HG03354 (cell line): ENCODE measurements around the gene ACOT7.

ENCODE experiments used
- ATAC-seq: cut with Tn5 transposase; IDR thresholded peaks from one replicate; pipeline ENCODE4 v1.9.1; 2021; ENCODE audit warnings: mild to moderate bottlenecking; ENCODE audit not compliant: unreplicated experiment, poor library complexity, severe bottlenecking

ACOT7 gene

DNA sequence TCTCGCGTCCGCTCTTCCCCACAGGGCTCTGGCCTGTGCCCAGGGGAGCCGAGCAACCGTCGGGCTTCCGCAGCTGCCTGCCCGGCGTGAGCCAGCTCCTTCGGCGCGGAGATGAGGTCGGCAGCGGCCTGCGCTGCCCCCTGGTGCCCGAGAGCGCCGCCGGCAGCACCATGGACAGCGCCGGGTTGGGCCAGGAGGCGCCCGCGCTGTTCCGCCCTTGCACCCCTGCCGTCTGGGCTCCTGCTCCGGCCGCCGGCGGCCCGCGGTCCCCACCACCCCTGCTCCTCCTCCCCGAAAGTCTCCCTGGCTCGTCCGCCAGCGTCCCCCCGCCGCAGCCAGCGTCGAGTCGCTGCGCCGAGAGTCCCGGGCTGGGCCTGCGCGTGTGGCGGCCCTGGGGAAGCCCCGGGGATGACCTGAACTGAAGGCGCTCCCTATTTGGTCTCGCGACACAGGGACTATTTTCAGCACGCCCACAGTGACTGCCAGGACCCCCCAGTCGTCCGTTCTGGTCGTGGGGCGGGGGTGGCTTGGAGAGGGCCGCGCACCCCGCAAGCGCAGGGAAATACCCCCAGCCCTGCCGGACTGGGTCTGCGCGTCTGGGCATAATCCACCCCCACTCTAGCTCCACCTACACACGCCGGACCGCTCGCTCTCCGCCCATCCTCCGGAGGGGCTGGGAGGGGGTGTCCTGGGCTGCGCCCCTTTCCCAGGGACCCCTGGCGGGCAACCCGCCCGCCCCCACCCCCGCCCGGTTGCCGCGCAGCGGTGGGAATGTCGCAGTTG, 148.3 kb downstream of the ACOT7 start:
- ATAC-seq = no peak

DNA sequence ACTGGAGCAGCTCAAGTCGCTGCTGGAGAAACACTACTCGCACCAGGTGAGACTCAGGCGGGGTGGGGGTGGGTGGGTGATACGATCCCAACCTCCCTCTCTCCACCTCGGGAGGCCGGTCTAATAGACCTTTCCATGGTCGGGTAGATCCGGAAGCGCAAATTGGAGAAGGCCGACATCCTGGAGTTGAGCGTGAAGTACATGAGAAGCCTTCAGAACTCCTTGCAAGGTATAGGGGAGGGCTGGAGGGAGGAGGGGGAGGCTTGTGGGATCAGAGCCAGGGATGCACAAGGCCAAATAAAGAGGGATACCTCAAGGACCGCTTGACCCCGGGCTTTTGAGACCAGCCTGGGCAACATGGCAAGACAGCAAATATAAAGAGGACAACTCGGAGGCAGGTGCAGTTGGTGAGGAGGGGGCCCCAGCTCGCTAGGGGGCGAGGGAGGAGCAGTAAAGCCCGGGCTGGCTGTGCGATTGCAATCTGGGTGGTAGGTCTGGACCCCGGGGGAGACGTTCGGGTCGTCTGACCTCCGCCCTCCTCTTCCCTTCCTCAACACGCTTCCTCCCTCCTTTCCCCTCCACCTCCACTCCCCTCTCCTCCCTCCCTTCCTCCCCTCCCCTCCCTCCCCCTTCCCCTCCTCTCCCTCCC, 149.0 kb downstream of the ACOT7 start:
- no peak for ATAC-seq

DNA sequence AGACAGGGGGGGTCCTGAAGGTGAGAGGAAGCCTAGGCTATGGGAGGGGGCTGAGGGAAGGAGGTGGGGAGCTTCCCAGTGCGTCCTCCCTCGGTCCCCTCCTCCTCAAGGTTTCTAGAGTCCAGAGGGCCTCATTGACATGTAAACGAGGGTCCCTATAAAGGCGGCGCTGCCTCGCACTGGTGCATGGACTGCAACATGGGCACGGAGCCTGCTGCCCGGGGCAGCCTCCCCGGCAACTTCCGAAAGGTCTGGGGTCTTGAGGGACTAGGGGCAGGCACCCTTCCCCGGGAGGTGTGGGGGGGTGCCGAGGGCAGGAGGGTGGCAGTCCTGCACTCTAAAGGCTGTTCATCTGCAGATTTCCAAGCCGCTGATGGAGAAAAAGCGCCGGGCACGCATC, 149.6 kb downstream of the ACOT7 start, which contains the start of gene HES3:
Gene HES3 (plus strand): TSS at position 187 of the 400 bp plus-strand sequence. CDS start 187 bp downstream, at position 374.
- no peak for ATAC-seq

DNA sequence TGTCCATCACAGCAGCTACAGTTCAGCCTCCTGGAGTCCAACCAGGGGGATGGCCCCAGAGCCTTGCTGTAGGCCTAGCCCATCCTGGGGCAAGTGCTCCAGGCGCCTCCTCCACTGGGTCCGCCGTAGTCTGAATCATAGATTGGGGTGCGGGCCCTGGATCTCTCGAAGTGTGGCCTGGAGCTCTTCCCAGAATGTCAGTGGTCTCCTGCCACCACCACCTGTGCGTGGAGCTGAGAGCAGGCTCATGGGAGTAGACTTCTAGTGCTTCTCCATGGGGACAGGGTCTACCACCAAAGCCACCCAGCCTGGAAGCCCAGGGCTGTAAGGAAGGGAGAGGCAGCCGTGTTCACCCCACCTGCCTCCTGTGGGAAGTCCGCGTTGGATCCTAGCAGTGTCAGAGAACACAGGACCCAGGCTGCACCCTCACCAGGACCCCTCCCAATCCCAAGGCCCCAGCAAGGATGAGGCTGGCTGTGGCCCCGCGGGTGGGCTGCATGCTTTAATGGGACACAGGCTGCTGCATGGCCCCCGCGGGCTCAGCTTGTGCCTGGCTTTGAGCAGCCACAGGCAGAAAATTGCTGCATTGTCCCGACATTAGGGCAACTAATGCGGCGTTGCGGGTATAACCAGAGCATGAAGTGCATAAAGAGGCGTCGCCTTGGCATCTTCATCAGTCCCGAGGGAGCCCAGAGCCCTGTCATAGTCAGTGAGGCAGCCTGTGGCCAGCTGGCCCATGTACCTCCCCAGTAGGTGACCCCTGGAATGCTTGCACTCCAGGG, 150.3 kb downstream of the ACOT7 start:
- no peak for ATAC-seq

DNA sequence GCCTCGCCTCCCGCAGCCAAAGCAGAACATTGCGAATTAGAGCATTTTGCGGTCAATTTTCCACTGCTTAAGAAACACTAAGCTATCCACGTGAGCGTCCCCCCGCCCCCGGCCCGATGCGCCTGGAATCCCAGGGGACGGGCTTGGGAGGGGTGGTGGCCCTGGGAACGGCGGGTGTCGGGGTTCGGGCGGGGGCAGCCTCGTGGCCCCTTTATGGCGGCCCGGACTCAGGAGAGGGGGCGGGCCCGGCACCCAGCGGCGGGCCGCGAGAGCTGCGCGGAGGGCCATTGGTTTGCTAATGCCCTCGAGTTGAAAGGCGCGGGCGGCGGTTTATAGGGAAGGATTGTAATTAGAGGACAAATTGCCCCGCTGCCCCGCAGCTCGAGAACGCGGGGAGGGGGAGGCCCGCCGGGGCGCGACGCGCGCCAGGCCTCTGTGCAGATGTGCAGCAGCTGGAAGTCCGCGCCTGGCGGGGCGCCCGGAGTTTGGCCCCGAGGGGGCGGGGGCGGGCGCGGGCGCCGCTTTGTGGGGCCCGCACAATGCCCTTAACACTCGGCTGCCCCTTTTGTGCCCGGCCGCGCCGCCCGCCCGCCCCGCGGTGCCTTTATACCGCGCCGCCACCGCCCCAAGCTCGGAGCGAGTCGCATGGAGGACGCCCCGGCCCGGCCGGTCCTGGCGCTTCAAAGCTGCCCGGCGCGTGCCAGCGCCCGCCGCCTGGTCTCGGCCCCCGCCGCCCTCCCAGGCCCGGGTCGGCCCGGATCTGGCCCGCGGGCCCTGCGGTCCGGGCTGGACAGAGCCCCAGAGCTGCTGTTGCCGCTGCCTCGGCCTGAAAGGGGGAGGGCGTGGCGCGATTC, 151.5 kb downstream of the ACOT7 start:
- ATAC-seq = no peak

DNA sequence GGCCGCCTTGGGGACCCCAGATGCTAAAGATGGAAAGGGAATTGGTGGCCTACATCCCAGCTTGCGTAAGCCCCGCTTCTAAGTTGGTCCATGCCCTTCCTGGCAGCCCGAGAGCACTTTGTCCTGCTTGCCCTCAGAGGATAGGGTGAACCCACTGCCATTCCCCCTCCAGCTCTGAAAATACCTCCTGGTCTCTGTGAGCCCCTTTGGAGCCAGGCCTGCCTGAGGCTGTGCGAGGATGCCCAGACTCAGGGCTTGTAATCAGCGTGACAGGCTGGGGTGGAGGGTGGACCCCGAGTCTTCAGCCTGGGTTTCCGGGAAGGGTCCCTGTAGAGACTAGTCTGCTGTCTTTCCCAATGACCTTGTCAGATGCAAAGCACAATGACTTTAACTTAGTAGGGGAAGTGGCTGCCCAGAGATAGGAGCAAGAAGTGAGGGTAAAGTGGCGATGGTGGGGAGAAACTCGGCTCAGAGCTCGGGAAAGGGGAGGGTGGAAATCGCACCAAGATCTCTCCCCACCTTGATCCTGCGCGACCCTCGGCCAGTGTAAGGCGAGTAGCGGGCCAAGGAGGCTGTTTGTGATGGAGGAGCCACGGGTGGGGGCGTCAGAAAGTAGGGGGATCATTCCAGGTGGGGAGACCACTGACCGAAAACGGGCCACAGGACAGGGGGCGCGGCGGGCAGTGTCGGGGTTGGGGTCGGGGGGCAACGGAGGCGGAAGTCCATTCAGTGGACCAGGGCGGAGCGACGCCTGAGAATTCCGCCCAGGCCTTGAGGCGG, 152.3 kb downstream of the ACOT7 start:
- ATAC-seq = no peak

DNA sequence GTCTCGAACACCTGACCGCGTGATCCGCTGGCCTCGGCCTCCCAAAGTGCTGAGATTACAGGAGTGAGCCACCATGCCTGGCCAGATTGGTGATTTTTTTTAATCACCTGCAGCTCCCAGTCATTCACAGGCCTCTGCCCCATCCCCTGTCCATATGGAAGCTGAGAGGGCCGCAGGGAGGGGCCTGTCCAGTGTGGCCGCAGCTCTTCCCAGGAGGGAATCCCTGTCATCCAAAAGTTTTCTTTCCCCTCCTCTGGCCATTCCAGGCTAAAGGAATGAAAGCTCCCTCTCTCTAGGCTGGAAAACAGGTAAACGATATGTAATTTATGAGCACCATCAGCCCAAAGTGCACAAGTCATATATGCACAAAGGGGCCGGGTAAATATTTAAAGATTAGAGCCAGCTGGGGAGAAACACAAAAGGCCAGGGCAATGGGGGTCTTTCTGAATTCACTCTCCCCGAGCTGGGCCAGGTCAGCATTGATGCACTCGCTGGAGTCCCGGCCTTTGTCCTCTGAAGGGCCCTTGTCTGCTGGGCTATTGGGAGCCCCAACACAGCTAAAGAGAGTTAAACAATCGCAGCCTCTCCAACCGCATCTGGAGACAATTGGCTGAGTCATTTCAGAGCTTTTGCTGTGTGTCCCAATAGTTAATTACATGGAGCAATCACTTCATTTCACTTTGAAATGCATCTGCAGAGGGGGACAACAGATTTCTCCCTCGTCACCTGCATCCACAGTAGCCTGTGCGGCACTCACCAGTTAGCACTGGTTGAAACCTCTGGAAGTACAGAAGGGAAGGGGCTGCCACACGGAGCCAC, 153.4 kb downstream of the ACOT7 start:
- no peak for ATAC-seq

DNA sequence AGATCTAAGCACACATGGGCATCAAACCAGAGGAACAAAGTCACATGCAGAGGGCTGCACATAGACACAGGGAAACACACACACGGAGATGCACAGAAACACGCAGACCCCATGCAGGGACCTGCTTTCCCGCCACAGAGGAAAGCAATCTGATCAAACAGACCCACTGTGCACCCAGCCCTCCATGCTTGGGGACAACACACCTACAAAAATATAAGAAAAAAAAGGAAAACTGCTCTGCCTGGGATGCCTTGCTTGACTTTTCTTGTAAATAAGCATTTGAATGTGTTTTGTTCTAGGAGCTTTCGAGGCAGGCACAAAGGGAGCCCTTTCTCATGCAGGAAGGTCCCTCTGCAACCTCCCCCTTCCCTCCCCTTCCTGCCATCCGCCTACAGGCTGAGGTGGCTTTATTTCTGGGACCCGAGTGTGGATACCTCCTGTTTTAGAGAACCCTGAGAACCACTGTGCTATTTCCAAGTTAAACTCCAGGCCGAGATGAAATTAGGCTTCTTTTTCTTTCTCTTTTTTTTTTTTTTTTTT, 154.3 kb downstream of the ACOT7 start:
- no peak for ATAC-seq

DNA sequence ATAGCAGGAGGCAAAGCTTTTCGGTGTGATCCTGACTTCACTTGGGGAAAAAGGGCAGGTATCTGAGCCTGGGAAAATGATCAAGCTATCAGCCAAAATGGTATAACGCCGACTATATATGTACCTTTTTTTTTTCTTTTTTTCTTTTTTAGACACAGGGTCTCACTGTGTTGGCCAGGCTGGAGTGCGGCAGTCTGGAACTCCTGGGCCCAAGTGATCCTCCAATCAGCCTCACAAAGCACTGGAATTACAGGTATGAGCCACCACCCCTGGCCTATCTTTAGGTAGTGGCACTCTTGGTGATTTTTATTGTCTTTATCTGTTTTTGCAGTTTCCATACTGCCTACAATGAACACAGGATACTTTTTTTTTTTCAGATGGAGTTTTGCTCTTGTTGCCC, 156.5 kb downstream of the ACOT7 start:
- ATAC-seq = no peak

DNA sequence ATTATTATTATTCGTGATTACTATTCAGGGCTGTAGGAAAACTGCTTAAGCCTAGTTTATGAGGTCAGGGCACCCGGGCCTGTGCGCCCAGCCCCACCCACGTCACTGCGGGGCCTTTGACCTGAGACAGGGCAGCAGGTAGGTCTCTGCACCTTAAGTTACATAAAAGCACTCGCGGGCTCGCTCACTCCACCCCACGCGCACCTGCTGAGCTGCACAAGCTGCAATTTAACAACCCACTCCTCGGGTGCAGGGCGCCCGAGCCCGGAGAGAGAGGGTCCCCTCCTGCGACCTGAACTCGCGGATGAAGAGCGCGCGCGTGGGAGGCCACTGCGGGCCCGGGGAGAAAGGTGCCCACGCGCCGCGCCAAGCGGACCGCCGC, 158.3 kb downstream of the ACOT7 start:
- ATAC-seq = peak; percentile 33

DNA sequence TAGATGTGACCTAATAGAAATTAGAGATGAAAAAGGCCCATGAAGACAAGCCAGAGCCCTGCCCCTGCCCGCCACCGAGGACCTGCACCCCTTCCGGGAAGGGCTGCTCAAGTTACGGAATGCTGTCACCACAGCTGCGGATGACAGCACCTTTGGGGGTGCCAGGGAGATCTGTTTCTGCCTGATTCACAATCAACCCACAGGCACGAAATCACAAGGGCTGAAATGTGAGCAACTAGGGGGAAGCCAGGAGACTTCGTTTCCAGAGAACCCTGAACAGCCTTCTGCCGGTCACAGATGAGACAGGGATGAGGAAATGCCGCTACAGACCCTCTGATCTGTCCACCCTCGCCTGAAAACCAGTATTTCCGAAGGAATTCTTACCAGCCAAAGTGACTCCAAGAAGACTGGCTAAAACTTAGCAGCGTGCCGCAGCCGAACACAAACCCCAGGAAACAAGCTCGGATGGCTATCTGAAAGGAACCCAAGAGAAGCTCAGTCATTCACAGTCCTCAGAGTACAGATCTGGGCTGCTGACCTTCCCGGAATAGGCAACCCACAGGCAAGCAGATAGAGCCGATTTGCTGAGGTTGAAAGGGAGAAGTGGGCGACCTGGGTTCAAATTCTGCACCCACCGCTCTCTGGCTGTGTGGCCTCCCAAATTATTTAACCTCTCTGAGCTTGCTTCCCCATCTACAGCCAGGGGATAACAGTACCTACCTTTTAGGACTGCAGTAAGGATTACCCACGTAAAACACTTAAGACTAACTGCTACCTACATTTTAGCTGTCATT, 158.9 kb downstream of the ACOT7 start:
- ATAC-seq = no peak

DNA sequence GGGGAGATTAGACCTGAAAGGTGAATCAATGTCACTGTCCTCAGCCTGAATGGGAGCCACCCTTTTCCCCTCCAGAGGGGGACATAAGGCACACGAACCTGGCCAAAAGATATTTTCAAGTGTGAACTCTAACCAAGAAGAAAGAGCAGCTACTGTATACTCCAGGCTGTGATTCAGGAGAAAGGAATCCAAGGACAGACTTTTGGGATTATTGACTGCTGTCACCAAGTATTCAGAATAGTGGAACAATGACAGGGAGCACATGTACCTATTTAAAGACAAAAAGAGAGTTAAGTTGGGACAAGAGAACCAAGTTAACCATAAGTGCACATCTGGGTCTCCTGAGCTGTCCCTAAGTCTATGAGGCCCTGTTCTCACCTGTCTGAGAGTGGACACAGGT, 160.2 kb downstream of the ACOT7 start:
- ATAC-seq = no peak

DNA sequence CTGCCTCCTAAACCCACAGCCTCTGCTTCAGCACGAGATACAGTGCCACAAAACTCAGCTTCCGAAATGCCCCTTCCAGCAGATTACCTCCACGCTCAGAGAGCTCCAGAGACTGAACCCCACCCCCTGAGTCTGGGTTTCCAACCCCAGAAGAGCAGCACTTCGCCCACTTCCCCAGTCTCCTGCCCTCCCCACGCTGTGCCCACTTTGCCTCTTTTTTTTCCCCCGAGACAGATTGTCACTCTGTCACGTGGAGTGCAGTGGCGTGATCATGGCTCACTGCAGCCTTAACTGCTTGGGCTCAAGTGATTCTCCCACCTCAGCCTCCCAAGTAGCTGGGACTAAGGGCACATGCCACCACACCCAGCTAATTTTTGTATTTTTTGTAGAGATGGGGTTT, 167.9 kb downstream of the ACOT7 start:
- no peak for ATAC-seq

DNA sequence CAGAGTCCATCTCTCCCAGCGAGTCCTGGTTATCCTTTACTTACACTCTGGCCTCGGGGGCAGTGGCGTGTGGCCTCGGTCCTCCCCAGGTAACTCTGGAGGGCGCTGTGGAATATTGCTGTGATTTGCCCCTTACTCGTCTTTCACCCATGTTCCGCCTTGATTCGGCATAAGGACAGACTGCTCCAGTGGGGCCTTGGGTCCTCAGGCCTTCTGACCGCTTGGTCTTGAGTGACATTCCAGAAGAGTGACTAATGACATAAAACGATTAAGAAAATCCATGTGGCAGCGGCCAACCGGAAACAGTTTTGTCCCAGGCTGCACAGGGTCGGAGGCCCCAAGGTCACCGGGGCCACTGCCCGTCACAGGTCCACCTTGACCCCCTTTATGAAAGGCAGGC, 168.8 kb downstream of the ACOT7 start:
- ATAC-seq = no peak

DNA sequence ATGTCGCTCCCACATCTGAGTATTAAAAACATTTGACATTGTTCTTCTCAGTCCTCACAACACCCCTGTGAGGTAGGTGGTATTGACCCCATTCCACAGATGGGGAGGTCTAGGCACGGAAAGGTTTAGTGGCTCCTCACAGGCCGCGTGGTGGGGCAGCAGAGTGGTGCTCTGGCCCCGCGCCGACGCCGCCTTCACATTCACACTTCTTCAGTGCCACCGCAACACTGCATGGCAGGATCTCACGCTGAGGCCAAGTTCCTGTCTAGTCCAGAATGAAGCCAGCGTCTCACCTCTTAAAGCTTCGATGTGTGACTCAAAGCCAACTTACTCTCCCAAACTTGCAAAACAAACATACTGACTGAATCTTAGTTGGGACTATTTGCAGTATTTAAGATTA, 169.9 kb downstream of the ACOT7 start:
- no peak for ATAC-seq

DNA sequence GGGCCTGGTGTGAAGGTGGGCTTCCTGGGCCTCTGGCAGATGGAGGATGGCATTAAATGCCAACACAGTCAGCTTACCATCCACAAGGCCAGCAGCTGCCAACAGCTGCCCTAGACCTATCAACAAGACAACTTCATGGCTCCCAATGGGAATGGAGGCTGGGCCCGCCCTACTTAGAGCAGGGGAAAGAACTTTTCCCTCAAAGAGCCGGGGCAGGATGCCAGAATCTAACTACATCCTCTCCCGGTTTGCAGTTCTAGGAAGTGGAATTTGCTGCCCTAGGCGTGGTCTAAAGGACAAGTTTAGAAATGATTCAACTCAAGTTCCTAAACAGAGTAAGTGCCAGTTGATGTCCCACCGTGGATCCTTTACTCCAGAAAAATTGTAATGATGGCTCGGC, 170.9 kb downstream of the ACOT7 start:
- no peak for ATAC-seq

DNA sequence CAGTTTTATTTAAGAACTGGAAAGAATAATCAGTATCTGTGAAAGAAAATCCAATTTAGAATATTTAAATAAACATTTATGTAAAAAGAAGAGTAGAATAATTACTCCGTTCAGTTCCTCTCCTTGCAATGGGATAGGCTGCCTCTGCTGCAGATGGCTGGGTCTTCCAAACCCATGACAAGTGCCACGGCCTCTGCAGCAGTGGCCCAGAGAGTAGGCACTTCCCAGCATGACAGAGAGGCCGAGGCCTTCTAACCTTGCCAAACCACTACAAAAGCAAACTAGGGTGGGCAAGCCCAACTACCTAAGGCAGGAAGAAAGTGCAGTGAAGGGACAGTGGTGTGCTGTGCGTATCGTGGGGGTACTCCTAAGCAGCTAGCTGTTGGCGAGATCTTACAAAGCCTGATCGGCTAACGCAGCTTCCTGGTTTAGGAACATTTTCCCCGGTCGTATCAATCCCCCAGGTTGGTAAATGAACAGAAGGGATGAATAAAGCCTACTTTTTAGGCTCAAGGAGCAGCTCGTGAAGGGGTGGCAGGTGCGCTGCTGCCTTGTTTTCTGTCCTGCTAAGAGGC, 172.3 kb downstream of the ACOT7 start:
- no peak for ATAC-seq
